NCI-H2029 (cell line): ENCODE data around the gene SMG5.

Experiments used
- DNase-seq: peaks from one replicate; lab custom pipeline; 2025; lab: John Stamatoyannopoulos, UW

SMG5 gene

GRCh38 chr1:156279837-156280236, 2.8 kb downstream of the SMG5 start:
- DNase-seq = no peak

GRCh38 chr1:156276966-156277381, 5.7 kb downstream of the SMG5 start:
- DNase-seq = no peak

- DNase-seq = no peak
Measured at GRCh38 chr1:156276532-156276931, 6.1 kb downstream of the SMG5 start.

- no peak for DNase-seq
Measured at GRCh38 chr1:156270314-156270713, 12.3 kb downstream of the SMG5 start.

- no peak for DNase-seq
Measured at GRCh38 chr1:156268336-156268735, 14.3 kb downstream of the SMG5 start.

GRCh38 chr1:156266051-156266450, 16.6 kb downstream of the SMG5 start:
- DNase-seq = no peak

GRCh38 chr1:156263288-156263655, 19.4 kb downstream of the SMG5 start:
- no peak for DNase-seq

- DNase-seq = no peak
Measured at GRCh38 chr1:156262461-156263287, 20.0 kb downstream of the SMG5 start.

- no peak for DNase-seq
Measured at GRCh38 chr1:156260896-156261295, 21.7 kb downstream of the SMG5 start.

GRCh38 chr1:156259805-156260204, 22.8 kb downstream of the SMG5 start:
- DNase-seq = no peak

GRCh38 chr1:156258859-156259258, 23.8 kb downstream of the SMG5 start:
- DNase-seq = no peak

- no peak for DNase-seq
Measured at GRCh38 chr1:156257711-156258110, 24.9 kb downstream of the SMG5 start.

- DNase-seq = no peak
Measured at GRCh38 chr1:156253634-156254033, 29.0 kb downstream of the SMG5 start.

GRCh38 chr1:156251527-156251926, 31.1 kb downstream of the SMG5 start:
- DNase-seq = no peak

- no peak for DNase-seq
Measured at GRCh38 chr1:156249593-156249992, 33.0 kb downstream of the SMG5 start.

GRCh38 chr1:156248323-156248683, 34.3 kb downstream of the SMG5 start:
- DNase-seq = no peak

- DNase-seq = no peak
Measured at GRCh38 chr1:156247460-156248322, 34.9 kb downstream of the SMG5 start, which contains the start of gene PAQR6. TSS of gene PAQR6 (minus strand) at chr1:156248056. CDS start at chr1:156246731, 1,325 bp downstream.

- no peak for DNase-seq
Measured at GRCh38 chr1:156246781-156247459, 35.7 kb downstream of the SMG5 start.

GRCh38 chr1:156246241-156246780, 36.3 kb downstream of the SMG5 start:
- no peak for DNase-seq

- peak; percentile 19 for DNase-seq
Measured at GRCh38 chr1:156245451-156246232, 37.0 kb downstream of the SMG5 start.

- DNase-seq = no peak
Measured at GRCh38 chr1:156244712-156245111, 37.9 kb downstream of the SMG5 start.
